Progenitor cell of endocrine pancreas (in vitro differentiated cells): ENCODE measurements around the gene CD160. TPM values are rescaled to one million over a fixed set of nuclear protein-coding genes. Genes with fewer than 3 reads are reported as not detected.
"Not testable (repeated sequence)": the region's sequence is repeated elsewhere in the genome, so short reads cannot be mapped to it uniquely, and the experiment has no call there.

ENCODE experiments used
- DNase-seq: peaks from one replicate; pipeline ENCODE4 v3.0.0; 2021; ENCODE audit warnings: low spot score; ENCODE audit not compliant: unreplicated experiment
- H3K27ac Mint-ChIP-seq: 2 replicates; pipeline ENCODE4 v1.8.0; 2021; ENCODE audit warnings: mild to moderate bottlenecking, moderate library complexity, mixed read lengths
- H3K27me3 Mint-ChIP-seq: 2 replicates; pipeline ENCODE4 v1.8.0; 2021; ENCODE audit warnings: mixed read lengths
- H3K36me3 Mint-ChIP-seq: 2 replicates; pipeline ENCODE4 v1.8.0; 2022; ENCODE audit warnings: mixed read lengths; ENCODE audit not compliant: insufficient read depth
- H3K4me1 Mint-ChIP-seq: 2 replicates; pipeline ENCODE4 v1.8.0; 2021; ENCODE audit warnings: low read depth, mixed read lengths
- H3K4me3 Mint-ChIP-seq: 2 replicates; pipeline ENCODE4 v1.8.0; 2021; ENCODE audit warnings: low read depth, mild to moderate bottlenecking, moderate library complexity, mixed read lengths
- H3K9me3 Mint-ChIP-seq: 2 replicates; pipeline ENCODE4 v1.8.0; 2021; ENCODE audit warnings: low read depth, mixed read lengths
- CTCF ChIP-seq: fragments of 200-600 bp; sonication (generic); IDR thresholded peaks from one replicate; pipeline ENCODE4 v1.5.0; 2021; ENCODE audit warnings: antibody characterized with exemption, mild to moderate bottlenecking; ENCODE audit not compliant: unreplicated experiment
- long read RNA-seq: library from polyadenylated mRNA; unstranded; transcript quantifications from one replicate; pipeline ENCODE4 v2.0.0, GENCODE V29; 2020
- total RNA-seq: library from RNA; stranded (reverse); gene quantifications from 2 replicates; pipeline ENCODE4 v1.2.1, GENCODE V29; 2021

The CD160 gene
- total RNA-seq: not detected in 2 replicates
- long read RNA-seq, partial matches to known transcripts: 0 of 2 reads
- long read RNA-seq, other reads (novel, unspliced or antisense): 2 of 2 reads

- Mint-ChIP-seq H3K36me3 (no peaks in the 10 kb centered on the region), H3K4me3 (no peak within 1 kb of the TSS), H3K4me1 (peaks cover 6% of the 10 kb centered on the region), H3K27me3 (peaks cover 28% of the 10 kb centered on the region), H3K9me3 (no peaks in the 10 kb centered on the region), H3K27ac (no peak within 1 kb of the TSS)
- no peak for TF ChIP-seq CTCF
- DNase-seq: no peak
These were observed at the start of gene CD160 for GRCh38 chr1:145719230-145720079. CD160 (plus strand) TSS chr1:145719499; CDS start chr1:145728328, 8,829 bp downstream.

- not testable (repeated sequence) for H3K27me3 Mint-ChIP-seq, DNase-seq, H3K9me3 Mint-ChIP-seq, H3K4me3 Mint-ChIP-seq, H3K4me1 Mint-ChIP-seq, H3K27ac Mint-ChIP-seq
- H3K36me3 Mint-ChIP-seq: peaks cover 10% of the 10 kb centered on the region
These were observed 48.1 kb upstream of the CD160 start for GRCh38 chr1:145670995-145671745.

GRCh38 chr1:145673217-145673616, 46.1 kb upstream of the CD160 start:
- not testable (repeated sequence) for H3K36me3 Mint-ChIP-seq, H3K27me3 Mint-ChIP-seq, H3K27ac Mint-ChIP-seq, DNase-seq, H3K4me1 Mint-ChIP-seq, H3K9me3 Mint-ChIP-seq, H3K4me3 Mint-ChIP-seq

- DNase-seq, H3K4me3 Mint-ChIP-seq, H3K4me1 Mint-ChIP-seq, H3K9me3 Mint-ChIP-seq, H3K36me3 Mint-ChIP-seq, H3K27ac Mint-ChIP-seq, H3K27me3 Mint-ChIP-seq: not testable (repeated sequence)
These were observed 34.4 kb upstream of the CD160 start for GRCh38 chr1:145684858-145685257.

- not testable (repeated sequence) for H3K27ac Mint-ChIP-seq, H3K36me3 Mint-ChIP-seq, H3K9me3 Mint-ChIP-seq, H3K4me3 Mint-ChIP-seq, H3K27me3 Mint-ChIP-seq, H3K4me1 Mint-ChIP-seq, DNase-seq
These were observed 33.2 kb upstream of the CD160 start for GRCh38 chr1:145686078-145686477.

- H3K4me3 Mint-ChIP-seq: no peak overlapping the region
- H3K9me3 Mint-ChIP-seq: no peaks in the 10 kb centered on the region
- H3K4me1 Mint-ChIP-seq: peaks cover 10% of the 10 kb centered on the region
- no peak for DNase-seq
- H3K27me3 Mint-ChIP-seq: no peaks in the 10 kb centered on the region
- no peaks in the 10 kb centered on the region for H3K36me3 Mint-ChIP-seq
- no peak overlapping the region for H3K27ac Mint-ChIP-seq
- TF ChIP-seq CTCF: no peak
These were observed 31.0 kb upstream of the CD160 start for GRCh38 chr1:145688328-145688727.

GRCh38 chr1:145688924-145689323, 30.4 kb upstream of the CD160 start:
- no peak for TF ChIP-seq CTCF
- Mint-ChIP-seq H3K27me3 (no peaks in the 10 kb centered on the region), H3K4me3 (no peak overlapping the region), H3K36me3 (no peaks in the 10 kb centered on the region), H3K4me1 (peaks cover 10% of the 10 kb centered on the region), H3K27ac (no peak overlapping the region), H3K9me3 (no peaks in the 10 kb centered on the region)
- DNase-seq: no peak
